H1 (cell line): ENCODE data around the gene KLHL2.

Experiments used
- BRCA1 ChIP-seq: IDR thresholded peaks from 2 replicates; pipeline ENCODE4 v1.6.1; 2012; ENCODE audit warnings: low read depth, low read length, improper control_type of control experiment
- CTCF ChIP-seq, 3 experiments: IDR thresholded peaks; 1 replicate in 2 of 3; 2 replicates in 1 of 3; pipeline versions ENCODE4 v1.5.1 to v1.6.1; 2011; ENCODE audit warnings: low read length in 3 of 3, mild to moderate bottlenecking in 3 of 3, inconsistent platforms in 2 of 3, low read depth in 1 of 3, moderate library complexity in 1 of 3; ENCODE audit not compliant: insufficient read depth in 1 of 3; ENCODE audit errors: control extremely low read depth in 1 of 3
- EZH2 ChIP-seq: fragments of 200-600 bp; sonication (generic); IDR thresholded peaks from 2 replicates; pipeline ENCODE4 v1.7.1; 2012; ENCODE audit warnings: low read depth, mild to moderate bottlenecking, moderate library complexity, low read length, inconsistent platforms; ENCODE audit not compliant: severe bottlenecking
- POLR2A ChIP-seq, 2 experiments: IDR thresholded peaks; 1 replicate in 1 of 2; 2 replicates in 1 of 2; pipeline ENCODE4 v1.6.1; 2011; ENCODE audit warnings: low read depth in 2 of 2, low read length in 2 of 2, mild to moderate bottlenecking in 2 of 2; ENCODE audit errors: control extremely low read depth in 1 of 2
- TBP ChIP-seq: IDR thresholded peaks from 2 replicates; pipeline ENCODE4 v1.6.1; 2011; ENCODE audit warnings: low read depth, low read length, improper control_type of control experiment

GRCh38 chr4:165302658-165303057 lies 95.3 kb downstream of the KLHL2 start:
- TF ChIP-seq CTCF (IDR thresholded peaks at IDR 0.05; ENCODE audit: control extremely low read depth in 1 of 3, insufficient read depth in 1 of 3, low read depth in 1 of 3, low read length in 3 of 3) (no peak), TBP (no peak), POLR2A (IDR thresholded peaks at IDR 0.05; ENCODE audit: control extremely low read depth in 1 of 2, low read depth in 2 of 2, low read length in 2 of 2) (no peak), EZH2 (no peak), BRCA1 (no peak)
